ENCODE data around the gene SH2D7.
"Not testable (repeated sequence)": the region's sequence is repeated elsewhere in the genome, so short reads cannot be mapped to it uniquely, and the experiment has no call there.

Gene SH2D7

GRCh38 chr15:78129751-78130287, 37.5 kb downstream of the SH2D7 start:
- no peak overlapping the region for H3K27ac ChIP-seq
- no peak for DNase-seq (ENCODE audit: low read depth, low spot score)

GRCh38 chr15:78130466-78131294, 38.3 kb downstream of the SH2D7 start:
- no peak for DNase-seq (ENCODE audit: low read depth, low spot score)
- H3K27ac ChIP-seq, result no peak overlapping the region

- peak within 1 kb of the TSS; percentile 86 for H3K27ac ChIP-seq
- no peak for DNase-seq (ENCODE audit: low read depth, low spot score)
Observed at GRCh38 chr15:78131295-78132061, 39.1 kb downstream of the SH2D7 start, which contains the start of gene CIB2. TSS of gene CIB2 (minus strand) at chr15:78131445. CDS start at chr15:78131215, 230 bp downstream.

DNA sequence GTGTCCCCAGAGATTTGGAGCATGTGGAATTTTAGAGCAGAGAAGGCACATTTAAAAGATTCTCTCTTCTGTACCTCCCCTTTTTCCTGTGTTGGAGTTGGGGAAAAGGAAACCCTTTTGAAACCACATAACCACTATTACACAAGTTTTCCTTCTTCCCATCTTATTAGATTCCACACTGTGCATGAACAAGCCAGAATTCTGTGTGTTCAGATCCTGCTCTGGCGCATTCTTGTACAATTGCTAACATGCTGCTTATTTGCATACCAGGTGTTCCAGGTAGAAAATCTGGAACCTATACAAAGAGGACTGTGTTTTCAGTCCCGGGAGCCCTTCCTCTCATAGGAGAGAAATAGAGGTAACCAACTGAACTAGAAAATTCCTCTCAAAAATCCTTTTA, 41.4 kb downstream of the SH2D7 start:
- DNase-seq (ENCODE audit: low read depth, low spot score), result peak; percentile 91
- peak overlapping the region; percentile 86 for H3K27ac ChIP-seq

GRCh38 chr15:78139578-78139977, 47.2 kb downstream of the SH2D7 start:
- no peak for DNase-seq (ENCODE audit: low read depth, low spot score)
- no peak overlapping the region for H3K27ac ChIP-seq

- no peak overlapping the region for H3K27ac ChIP-seq
- DNase-seq (ENCODE audit: low read depth, low spot score), result no peak
Observed at GRCh38 chr15:78140292-78140691, 47.9 kb downstream of the SH2D7 start.

GRCh38 chr15:78142332-78142731, 50.0 kb downstream of the SH2D7 start:
- no peak for DNase-seq (ENCODE audit: low read depth, low spot score)
- no peak overlapping the region for H3K27ac ChIP-seq

DNA sequence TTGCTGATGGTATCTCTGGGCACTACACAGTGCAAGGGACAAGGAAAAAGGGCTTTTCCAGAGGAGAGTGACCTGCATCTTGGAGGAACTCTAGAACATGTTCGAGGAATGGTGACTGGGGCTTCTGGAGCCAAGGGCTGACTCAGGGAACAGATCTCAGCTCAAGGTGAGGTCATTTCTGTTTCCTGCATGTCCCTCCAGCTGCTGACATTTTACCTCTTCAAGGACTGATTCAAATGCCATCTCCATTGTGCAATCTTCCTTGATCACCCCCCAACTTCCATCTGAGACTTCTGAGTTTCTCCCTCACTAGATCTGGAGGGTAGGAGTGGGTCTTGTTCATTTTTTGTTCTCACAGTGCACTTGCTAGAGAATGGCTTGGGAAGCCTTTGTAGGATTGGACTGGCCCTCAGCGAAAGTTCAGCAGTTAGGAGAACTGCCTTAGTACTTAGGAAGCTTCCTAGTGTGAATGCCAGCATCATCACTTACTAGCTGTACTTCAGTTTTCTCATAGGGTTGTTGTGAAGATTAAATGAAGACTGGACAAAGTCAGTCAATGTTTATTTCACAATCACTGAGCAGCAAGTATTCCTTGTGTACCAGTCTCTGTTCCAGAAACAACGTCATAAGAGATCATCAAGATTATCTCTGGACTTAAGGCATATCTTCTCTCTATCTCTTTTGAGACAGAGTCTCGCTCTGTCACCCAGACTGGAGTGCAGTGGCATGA, 54.2 kb downstream of the SH2D7 start:
- peak overlapping the region; percentile 52 for H3K27ac ChIP-seq
- no peak for DNase-seq (ENCODE audit: low read depth, low spot score)

DNA sequence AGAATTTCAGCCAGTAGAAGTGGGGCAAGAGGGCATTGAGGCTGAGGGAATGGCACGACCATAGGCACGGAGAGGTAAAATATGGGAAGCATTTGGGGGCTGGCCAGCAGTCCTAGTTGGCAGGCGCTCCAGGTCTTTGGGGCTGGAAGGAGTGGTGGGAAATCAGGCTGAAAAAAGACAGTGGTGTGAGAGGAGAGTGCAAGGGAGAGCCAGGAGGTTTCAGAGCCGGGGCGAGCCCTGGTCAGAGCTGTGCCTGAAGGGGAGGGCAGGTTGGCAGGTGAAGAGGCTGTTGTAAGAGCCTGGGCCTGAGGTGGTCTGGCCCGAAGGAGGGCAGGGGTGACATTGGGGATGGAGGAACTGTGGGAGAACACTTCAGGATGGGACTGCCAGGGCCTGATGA, 55.2 kb downstream of the SH2D7 start:
- peak overlapping the region; percentile 52 for H3K27ac ChIP-seq
- DNase-seq (ENCODE audit: low read depth, low spot score), result no peak

- H3K27ac ChIP-seq, result peak overlapping the region; percentile 64
- DNase-seq (ENCODE audit: low read depth, low spot score), result no peak
Observed at GRCh38 chr15:78148392-78149067, 56.2 kb downstream of the SH2D7 start.

- peak within 1 kb of the TSS; percentile 64 for H3K27ac ChIP-seq
- DNase-seq (ENCODE audit: low read depth, low spot score), result peak; percentile 74
Observed at GRCh38 chr15:78149068-78149804, 56.9 kb downstream of the SH2D7 start, which contains the start of gene IDH3A. TSS of gene IDH3A (plus strand) at chr15:78149362. CDS start at chr15:78149404, 42 bp downstream.

DNA sequence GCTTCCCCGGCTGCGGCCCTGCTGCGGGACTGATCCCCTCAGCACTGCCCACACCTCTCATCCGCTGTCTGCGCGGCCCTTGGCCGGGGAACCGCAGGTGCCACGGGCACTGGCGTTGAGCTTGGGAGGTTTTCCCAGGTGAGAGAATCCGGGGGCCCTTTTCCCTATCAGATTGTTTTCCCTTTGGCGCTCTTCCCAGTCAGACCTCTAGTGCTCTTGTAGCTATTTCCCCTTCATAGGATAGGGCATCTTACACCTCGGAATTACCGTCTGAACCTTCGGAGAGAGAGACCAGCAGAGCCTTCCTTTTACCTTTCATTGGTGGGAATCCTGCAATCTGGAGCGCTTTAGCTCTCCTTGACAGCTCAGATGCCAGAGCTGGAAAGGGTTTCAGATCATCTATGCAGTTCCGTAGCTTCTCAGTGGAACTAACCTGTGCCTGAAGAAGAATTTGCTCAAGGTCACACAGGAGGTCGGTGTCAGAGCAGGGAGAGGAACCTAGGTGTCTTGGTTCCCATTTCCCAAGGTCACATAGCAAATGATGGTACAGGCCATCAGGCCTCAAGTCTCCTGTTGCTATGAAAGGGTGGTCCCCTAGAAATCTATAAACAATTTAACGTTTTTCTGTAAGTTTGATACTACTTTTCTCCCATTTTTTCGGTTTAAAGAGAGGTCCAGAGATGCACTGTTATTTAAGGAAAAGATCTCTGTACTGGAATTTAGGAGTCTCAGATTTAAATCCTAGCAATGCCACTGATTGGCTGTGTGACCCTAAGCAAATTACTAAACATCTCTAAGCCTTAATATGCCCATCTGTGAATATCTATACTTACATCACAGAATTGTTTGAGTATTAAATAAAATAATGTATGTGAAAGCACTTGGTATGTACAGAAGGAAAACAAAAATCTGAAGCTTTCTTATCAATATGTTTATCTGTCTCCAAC, 57.7 kb downstream of the SH2D7 start:
- DNase-seq (ENCODE audit: low read depth, low spot score), result no peak
- H3K27ac ChIP-seq, result peak overlapping the region; percentile 64

DNA sequence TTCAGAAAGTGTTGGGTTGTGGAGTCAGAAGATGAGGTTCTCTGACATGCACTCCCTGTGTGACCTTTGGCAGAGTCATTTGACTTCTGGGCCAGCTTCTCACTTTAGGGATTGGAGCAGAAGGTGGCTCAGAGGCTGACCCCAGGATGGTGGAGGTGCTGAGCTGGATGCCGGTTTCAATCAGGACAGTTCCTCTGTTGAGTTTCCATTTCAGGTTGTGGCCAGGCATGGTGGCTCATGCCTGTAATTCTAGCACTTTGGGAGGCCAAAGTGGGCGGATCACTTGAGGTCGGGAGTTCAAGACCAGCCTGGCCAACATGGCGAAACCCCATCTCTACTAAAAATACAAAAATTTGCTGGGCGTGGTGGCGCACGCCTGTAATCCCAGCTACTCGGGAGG, 58.7 kb downstream of the SH2D7 start:
- DNase-seq (ENCODE audit: low read depth, low spot score); H3K27ac ChIP-seq: not testable (repeated sequence)

All from epithelial cell of prostate (primary cell).